ENCODE data around the gene BOK. TPM values are rescaled to one million over a fixed set of nuclear protein-coding genes. Genes with fewer than 3 reads are reported as not detected.

BOK gene
- total and polyA plus RNA-seq, 2 of the 4 experiments (the other 2 are of a cell fraction): 13.3 to 34.4 TPM

DNA sequence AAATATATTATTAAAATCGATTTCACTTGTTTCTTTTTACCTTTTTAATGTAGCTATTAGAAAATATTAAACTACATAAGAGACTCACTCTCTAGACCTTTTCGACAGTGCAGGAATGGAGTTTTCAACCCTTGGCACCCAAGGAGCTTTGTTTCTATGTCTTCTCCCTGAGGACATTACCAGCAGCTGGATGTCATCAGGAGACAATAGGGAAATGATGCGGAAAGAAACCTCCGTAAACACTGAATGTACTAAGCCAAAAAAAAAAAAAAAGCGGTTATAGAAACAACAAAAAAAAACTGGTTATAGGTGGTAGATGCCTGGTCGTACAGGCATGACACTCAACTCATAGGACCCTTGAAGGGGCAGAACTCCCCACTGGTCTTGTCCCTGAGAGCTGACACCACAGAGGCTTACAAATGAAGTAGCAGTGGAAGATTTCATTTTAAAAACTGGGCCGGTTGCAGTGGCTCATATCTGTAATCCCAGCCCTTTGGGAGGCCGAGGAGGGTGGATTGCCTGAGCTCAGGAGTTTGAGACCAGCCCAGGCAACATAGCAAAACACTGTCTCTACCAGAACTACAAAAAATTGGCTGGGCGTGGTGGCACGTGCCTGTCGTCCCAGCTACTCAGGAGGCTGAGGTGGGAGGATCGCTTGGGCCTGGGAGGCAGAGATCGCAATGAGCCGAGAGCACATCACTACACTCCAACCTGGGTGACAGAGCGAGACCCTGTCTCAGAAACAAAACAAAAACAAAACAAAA, 54.7 kb downstream of the BOK start:
- Histone ChIP-seq H3K4me2 (ENCODE audit: low read depth, low read length) (no peak overlapping the region), H3K18ac (ENCODE audit: low read depth, low read length) (no peak overlapping the region), H3K79me1 (ENCODE audit: low read depth in 1 of 2, low read length in 2 of 2) (peaks cover 42 to 84% of the 10 kb centered on the region in 2 experiments), H3K27ac (ENCODE audit: insufficient read depth, low read length) (no peak overlapping the region), H2BK120ac (ENCODE audit: low read depth, low read length) (no peak overlapping the region), H4K20me1 (ENCODE audit: insufficient read depth, low read length) (peaks cover 35% of the 10 kb centered on the region), H2BK5ac (ENCODE audit: low read depth, low read length, poor library complexity, severe bottlenecking) (no peak overlapping the region), H3K27me3 (ENCODE audit: control insufficient read depth, insufficient read depth, low read length) (no peaks in the 10 kb centered on the region), H3K9me3 (ENCODE audit: control insufficient read depth, insufficient read depth, low read length) (no peaks in the 10 kb centered on the region), H3K4me3 (ENCODE audit: insufficient read depth, low read depth, low read length) (no peak overlapping the region), H3K36me3 (ENCODE audit: control insufficient read depth, insufficient read depth, low read length) (peaks cover 5% of the 10 kb centered on the region), H4K5ac (ENCODE audit: low read depth, low read length) (no peak overlapping the region), H3K9me1 (ENCODE audit: insufficient read depth, low read length) (peaks cover 17% of the 10 kb centered on the region), H2BK15ac (ENCODE audit: low read depth, low read length) (no peak overlapping the region), H2AFZ (replicated peaks; ENCODE audit: low read length, poor library complexity) (no peak overlapping the region), H2AK5ac (ENCODE audit: low read depth, low read length) (no peak overlapping the region), H2BK20ac (ENCODE audit: low read depth, low read length) (no peak overlapping the region), H3K4ac (ENCODE audit: low read depth, low read length) (0 out of 2 replicates have a peak overlapping the region, but pooled peaks have one; percentile 7), H3K9ac (ENCODE audit: low read depth, low read length) (no peak overlapping the region), H2AK9ac (replicated peaks; ENCODE audit: low read depth, low read length, poor library complexity) (no peak overlapping the region), H3K14ac (replicated peaks; ENCODE audit: low read depth, low read length) (no peak overlapping the region), H3K4me1 (ENCODE audit: control insufficient read depth, insufficient read depth, low read length) (peaks cover 13% of the 10 kb centered on the region), H3K23ac (ENCODE audit: low read depth, low read length) (no peak overlapping the region; the same call in 1 of the 2 replicates), H4K8ac (ENCODE audit: low read depth in 2 of 2, low read length in 2 of 2) (no peak overlapping the region), H3K56ac (ENCODE audit: extremely low read depth, insufficient read depth, low read length) (no peak overlapping the region), H4K91ac (ENCODE audit: insufficient read depth, low read depth, low read length) (no peak overlapping the region)
- intact Hi-C loops (cut with micrococcal nuclease): no loop called here
- ATAC-seq (ENCODE audit: low read depth): no peak
- no TSS peak for BruUV-seq (replicated peaks)
- POLR2A ChIA-PET (ENCODE audit: unreplicated experiment): interaction anchor here (0.6 kb wide), 1 partner anchor 123 kb away, joined by 5 read pairs; no protein-coding TSS in a partner anchor
- WGBS, 2 experiments (ENCODE audit: extremely low coverage in 2 of 2, insufficient read length in 1 of 2): no CpG with 5 or more reads among the region's 15 CpGs
- dilution Hi-C loops (cut with HindIII; ENCODE audit: low sequenced_read_pairs, unreplicated experiment): no loop called here
- TF ChIP-seq, protein P1, sequence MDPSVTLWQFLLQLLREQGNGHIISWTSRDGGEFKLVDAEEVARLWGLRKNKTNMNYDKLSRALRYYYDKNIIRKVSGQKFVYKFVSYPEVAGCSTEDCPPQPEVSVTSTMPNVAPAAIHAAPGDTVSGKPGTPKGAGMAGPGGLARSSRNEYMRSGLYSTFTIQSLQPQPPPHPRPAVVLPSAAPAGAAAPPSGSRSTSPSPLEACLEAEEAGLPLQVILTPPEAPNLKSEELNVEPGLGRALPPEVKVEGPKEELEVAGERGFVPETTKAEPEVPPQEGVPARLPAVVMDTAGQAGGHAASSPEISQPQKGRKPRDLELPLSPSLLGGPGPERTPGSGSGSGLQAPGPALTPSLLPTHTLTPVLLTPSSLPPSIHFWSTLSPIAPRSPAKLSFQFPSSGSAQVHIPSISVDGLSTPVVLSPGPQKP (IDR thresholded peaks at IDR 0.05; ENCODE audit: borderline replicate concordance, low read depth, low read length): no peak
- TF ChIP-seq, protein P2, sequence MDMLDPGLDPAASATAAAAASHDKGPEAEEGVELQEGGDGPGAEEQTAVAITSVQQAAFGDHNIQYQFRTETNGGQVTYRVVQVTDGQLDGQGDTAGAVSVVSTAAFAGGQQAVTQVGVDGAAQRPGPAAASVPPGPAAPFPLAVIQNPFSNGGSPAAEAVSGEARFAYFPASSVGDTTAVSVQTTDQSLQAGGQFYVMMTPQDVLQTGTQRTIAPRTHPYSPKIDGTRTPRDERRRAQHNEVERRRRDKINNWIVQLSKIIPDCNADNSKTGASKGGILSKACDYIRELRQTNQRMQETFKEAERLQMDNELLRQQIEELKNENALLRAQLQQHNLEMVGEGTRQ (IDR thresholded peaks at IDR 0.05; ENCODE audit: low read depth, low read length): no peak
- TF ChIP-seq CEBPB (IDR thresholded peaks at IDR 0.05; ENCODE audit: low read depth, low read length): no peak
- TF ChIP-seq RFX5 (IDR thresholded peaks at IDR 0.05; ENCODE audit: low read depth, low read length): no peak
- no peak for TF ChIP-seq MAFK (IDR thresholded peaks at IDR 0.05; ENCODE audit: low read depth, low read length)
- no peak for TF ChIP-seq NFE2L2 (IDR thresholded peaks at IDR 0.05; ENCODE audit: low read depth, low read length)
- TF ChIP-seq MAZ (IDR thresholded peaks at IDR 0.05; ENCODE audit: borderline replicate concordance, low read depth, low read length): no peak
- TF ChIP-seq RCOR1 (IDR thresholded peaks at IDR 0.05; ENCODE audit: insufficient replicate concordance, low read length): no peak
- TF ChIP-seq BHLHE40 (IDR thresholded peaks at IDR 0.05; ENCODE audit: low read depth, low read length): no peak
- no peak for TF ChIP-seq MXI1 (IDR thresholded peaks at IDR 0.05; ENCODE audit: borderline replicate concordance, low read depth, low read length)
- TF ChIP-seq CHD1 (IDR thresholded peaks at IDR 0.05; ENCODE audit: low read depth, low read length): no peak
- in situ Hi-C loops (cut with MboI; ENCODE audit: low sequenced_read_pairs): no loop called here
- peak; percentile 26 for DNase-seq
- CTCF ChIA-PET: interaction anchor here (0.7 kb wide), 1 partner anchor 106 kb away, joined by 3 read pairs; no protein-coding TSS in a partner anchor
